ENCODE data around the gene FGFR4.

DNA sequence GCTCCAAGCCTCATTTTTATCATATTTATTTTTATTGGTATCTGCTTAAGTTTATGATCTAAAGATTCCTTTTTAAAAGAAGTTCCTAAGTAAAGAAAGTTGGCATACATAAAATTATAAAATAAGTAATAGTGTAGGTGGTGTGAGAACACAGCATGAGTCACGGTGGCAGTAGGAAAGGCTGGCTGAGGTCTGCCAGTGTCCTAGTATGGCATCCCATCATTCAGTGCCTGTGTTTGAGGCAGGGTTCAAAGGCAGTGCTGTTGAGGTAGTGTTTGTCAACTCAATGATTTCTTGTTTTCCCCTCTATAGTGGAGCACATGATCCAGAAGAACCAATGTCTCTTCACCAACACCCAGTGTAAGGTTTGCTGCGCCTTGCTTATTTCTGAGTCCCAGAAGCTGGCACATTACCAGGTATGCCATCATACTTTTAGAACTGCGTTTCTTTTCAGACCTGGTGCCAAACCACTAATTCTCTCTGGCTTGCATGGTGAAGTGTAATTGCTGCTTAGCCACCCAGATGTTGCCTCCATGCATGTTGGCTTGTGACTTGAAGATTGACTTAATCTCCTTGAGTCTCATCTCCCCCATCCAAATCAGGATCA, 45.8 kb upstream of the FGFR4 start:
- TF ChIP-seq, protein P1, sequence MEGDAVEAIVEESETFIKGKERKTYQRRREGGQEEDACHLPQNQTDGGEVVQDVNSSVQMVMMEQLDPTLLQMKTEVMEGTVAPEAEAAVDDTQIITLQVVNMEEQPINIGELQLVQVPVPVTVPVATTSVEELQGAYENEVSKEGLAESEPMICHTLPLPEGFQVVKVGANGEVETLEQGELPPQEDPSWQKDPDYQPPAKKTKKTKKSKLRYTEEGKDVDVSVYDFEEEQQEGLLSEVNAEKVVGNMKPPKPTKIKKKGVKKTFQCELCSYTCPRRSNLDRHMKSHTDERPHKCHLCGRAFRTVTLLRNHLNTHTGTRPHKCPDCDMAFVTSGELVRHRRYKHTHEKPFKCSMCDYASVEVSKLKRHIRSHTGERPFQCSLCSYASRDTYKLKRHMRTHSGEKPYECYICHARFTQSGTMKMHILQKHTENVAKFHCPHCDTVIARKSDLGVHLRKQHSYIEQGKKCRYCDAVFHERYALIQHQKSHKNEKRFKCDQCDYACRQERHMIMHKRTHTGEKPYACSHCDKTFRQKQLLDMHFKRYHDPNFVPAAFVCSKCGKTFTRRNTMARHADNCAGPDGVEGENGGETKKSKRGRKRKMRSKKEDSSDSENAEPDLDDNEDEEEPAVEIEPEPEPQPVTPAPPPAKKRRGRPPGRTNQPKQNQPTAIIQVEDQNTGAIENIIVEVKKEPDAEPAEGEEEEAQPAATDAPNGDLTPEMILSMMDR (IDR thresholded peaks at IDR 0.05; ENCODE audit: low read depth, low read length, poor library complexity, severe bottlenecking): no peak
- no peak for TF ChIP-seq EZH2phosphoT487 (IDR thresholded peaks at IDR 0.05; ENCODE audit: borderline replicate concordance, low read length)

Measured in DOHH2 (cell line).